Inflammatory macrophage treated with lipopolysaccharide for 1 hour (primary cell): ENCODE results near the gene FAM53B.

Source experiments
- DNase-seq, 2 donors: peaks; one replicate each; pipeline ENCODE4 v3.0.0-alpha.2; 2020 to 2022

The FAM53B gene

DNA sequence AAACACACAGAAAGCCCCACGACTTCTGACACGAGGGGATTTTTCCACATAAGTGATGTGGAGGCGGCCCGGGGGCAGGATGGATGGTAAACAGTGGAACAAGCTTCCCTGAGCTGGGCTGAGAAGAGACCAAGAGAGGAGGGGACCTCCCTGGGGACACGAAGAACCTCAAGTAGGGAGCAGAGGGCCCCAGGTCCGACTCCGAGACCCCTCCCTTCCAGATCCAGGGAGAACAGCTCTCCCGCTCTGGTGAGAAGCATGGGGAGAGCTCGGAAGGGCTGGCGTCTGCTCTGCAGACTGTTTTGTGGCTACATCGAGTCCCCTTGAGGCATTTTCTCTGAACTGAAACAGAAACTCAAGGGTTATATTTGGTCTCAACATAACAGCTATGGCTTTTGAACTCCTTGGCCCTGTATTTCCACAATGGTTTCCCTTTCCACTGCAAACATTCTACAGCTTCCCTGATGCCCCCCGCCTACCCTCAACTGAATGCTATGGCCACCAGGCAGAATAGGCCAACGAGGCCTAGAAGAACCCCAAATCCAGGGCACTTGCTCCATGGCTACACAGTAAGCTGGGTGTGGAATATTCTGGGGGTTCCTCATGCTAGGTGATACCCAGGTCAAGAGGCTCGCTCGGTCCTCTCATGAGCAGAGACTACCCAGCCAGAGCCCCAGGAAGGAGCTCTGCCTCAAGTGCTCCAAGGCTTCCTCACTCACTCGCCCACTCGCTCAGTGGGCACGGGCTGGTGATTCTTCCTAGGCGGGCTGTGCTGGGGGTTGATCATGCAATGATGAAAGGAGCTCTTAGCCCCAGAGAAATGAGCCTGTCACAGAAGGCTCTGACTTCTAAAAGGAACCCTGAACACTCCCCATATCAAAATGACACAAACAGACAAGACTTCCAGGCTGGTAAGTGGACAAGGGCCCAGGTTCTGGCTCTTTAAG lies 47.5 kb downstream of the FAM53B start:
- DNase-seq: peak in 1 of 2 donors; percentile 50

DNA sequence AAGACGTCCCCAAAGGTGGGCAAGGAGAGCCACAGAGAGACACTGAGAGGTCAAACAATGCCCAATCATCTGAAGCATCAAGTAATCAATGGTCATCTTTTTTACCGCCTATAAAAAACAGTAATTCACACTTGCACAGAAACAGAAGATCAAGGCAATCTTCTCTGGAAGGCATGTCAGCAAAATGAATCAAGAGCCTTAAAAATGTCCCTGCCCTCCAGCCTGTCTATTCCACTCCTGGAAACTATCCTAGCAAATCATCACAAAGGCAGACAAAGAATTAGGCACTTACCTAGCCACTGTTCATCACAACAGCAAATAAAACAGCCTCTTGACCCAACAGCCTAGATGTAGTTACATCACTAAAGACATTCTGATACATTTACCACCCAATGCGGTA lies 48.9 kb downstream of the FAM53B start:
- DNase-seq: no peak

DNA sequence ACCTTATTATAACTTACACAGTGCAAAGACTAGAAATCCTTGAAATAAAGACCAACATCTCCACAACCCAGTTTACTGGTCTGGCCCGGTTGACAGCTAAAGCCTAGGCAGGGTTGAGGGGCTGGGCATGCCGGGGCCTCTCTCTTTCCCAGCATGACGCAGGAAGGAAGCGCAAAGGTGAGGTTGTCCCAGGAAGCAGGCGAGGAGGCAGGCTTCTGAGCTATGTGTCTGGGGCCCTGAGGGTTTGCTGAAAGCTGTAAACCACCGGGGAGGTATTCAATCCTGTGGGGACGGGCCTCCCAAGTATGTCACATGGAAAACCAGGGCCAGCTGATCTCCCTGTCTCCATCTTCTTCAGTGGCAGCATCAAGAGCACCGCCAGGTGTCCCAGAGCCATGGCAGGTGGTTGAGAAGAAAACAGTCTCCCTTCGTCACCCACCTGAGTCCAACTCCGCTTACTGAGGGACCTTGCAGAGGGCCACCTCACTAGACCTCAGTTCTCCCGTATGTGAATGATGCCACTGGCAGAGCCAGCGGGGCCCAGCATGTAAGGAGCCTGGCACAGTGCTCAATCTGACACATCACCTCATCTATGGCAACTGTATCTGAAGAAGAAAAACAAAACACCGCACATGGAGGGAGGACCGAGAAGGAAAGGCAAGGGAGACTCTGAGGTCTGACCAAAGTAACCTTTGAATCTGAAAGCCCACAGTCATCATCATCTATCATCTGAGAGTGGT lies 49.5 kb downstream of the FAM53B start:
- DNase-seq: no peak

DNA sequence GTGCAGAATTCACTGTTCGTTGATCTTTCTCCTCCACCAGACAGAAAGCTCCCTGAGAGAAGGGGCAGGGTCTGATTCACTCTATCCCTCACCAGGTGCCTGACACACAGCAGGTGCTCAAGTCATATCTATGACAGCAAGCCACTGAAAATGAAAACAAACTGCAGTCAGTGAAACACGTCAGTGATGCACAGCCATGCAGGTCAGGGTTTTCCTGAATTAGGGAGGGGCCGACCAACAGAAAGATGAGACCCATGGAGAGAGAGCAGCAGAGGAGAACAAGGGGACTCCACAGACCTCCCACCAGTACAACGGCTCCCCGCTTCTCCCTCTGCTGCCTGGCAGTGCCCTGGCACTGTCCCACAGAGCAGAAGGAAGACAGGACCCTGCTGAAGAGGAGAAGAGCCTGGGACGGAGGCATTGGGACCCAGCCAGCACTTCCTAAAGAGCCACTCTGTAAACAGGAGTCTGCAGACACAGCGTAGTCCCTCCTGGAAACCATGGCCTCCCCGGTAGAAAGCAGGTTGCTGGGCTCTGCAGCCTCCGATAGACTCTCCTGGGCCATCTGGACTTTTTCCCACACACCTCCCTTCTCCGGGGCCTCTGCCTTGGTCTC lies 50.3 kb downstream of the FAM53B start:
- DNase-seq: no peak

DNA sequence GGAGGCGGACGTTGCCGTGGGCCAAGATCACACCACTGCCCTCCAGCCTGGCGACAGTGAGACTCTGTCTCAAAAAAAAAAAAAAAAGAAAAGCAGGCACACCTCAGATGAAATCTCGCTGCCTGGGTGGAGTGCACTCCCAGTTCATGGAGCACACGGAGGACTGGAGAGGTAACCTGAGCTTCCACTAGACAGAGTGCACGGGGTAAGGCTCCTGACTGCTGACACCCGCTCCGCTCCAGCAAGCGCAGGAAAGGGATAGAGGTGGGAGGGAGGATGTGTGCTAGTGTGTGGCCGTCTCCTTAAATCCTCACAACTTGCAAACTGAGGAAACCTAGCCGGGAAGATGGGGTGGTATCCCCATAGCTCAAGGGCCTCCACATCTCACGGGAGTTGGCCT lies 50.8 kb downstream of the FAM53B start:
- no peak for DNase-seq

DNA sequence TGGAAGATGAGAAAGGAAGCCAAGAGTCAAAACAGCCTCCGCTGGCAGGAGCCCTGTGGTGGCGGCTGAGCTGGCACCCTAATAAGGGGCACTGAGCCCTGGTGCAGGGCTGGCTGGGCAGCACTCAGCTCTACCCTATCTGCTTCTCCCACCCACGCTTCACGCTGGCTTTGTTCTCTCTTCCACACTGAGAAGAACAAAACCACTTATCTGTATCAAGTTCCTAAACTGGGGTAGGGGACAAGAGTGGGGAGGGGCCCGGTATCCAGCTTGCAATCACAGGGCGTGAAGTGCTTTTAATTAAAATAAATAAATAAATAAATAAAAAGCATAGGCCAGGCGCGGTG lies 52.1 kb downstream of the FAM53B start:
- no peak for DNase-seq

DNA sequence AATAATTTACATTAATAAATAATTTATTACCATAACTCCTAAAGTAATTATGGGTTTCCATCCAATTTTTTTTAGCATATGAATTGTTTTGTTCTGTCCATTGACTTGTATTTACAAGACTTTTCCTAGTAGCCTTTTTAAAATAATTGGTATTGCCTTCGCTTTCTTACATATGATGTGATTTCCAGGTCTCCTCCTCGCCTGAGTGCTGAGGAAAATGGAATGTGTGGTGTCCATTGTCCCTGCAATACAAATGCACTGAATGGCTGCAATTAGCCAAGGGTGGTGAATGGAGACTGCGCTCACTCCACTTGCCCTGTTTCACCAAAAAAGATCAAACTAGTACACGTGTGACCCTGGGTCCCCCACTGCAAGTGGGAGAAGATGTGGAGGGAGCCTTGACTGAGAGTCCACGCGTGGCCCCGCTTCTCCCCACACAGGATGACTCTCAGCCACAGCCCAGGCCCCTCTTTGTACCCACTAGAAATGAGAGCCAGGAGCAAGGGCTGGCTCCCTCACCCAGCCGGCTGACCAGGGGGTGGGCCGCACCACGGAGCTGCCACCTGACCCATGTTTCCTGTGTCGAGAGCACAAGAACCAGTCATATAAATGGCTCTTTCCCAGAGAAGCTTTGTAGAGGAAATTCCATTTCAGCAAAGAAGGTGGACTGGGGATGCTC lies 52.6 kb downstream of the FAM53B start:
- DNase-seq: no peak

DNA sequence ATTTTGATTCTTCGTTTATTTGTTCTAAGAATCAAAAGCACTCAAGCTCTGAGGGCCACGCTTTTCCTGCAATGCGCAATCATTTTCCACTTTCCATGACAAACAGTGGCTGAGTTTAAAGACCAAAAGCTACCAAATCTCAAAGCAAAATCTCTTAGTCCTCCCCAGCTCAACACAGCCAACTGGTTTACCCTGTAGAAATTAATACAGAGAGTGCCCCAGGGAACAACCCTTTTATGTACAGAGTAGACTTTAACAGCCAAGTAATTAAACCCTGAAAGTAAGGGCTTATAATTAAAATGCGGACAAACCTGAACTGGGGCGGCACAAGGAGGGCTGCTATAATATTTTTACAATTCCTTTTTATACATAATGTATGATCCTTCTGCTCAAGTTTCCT lies 53.2 kb downstream of the FAM53B start:
- DNase-seq: no peak

DNA sequence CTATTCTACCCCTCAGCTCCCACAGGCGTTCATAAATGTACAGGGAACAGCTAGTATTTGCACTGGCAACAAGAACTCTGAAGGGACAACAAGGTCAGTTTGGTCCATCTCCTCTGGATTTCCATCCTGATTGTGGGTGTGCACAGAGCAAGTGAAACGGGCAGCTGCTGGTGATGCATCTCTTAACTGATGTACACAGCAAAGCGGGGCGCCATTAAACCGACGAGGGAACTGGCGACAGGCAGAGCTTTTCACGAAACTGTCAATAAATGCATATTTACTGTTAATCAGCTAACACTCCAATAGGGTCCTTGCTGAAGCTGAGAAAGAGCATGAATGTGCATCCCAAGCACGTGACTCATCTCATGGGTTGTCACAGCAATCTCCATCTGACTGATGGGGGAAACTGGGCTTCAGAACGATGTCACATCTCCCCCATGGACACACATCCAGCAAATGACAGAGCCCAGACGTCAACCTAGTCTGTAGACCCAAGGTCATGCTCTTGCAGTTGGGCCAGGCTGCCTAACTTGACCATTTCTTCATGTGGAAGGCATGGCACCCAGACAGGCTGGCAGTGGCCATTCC lies 54.2 kb downstream of the FAM53B start:
- DNase-seq: no peak

DNA sequence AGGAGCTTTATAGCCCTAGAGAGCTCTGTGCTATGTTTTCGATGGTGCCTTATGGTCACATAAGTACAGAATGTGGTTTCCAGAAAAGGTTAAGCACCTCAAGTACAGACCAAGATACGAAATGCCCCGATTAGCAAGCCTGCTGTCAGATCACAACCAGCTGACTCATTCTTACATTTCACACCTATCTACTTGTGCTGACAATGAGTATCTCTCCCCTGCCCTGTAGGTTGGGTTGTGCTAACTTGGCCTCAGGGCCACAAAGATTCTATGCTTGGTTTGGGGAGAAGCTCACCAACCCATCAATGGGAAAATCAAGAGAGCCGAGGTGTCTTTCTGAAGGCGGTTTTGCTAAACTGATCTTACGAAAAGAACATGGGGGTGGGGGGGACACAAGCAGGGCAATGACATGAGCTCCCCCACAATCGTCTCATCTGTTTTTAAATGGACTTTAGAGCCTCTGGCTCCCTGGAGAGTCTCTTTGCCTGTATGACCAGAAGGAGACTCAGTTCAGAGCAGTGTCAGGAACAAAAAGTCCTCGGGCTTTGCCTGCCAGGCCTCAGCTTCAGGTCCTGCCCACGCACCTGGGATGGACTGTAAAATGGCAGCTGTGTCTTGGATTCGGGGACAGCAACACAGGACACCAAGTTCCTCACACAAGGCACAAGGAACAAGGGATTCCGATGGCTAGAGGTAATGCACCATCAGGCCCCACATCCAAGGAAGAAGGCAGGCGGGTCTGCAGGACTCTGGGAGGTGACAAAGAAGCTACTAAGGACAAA lies 55.1 kb downstream of the FAM53B start:
- no peak for DNase-seq

DNA sequence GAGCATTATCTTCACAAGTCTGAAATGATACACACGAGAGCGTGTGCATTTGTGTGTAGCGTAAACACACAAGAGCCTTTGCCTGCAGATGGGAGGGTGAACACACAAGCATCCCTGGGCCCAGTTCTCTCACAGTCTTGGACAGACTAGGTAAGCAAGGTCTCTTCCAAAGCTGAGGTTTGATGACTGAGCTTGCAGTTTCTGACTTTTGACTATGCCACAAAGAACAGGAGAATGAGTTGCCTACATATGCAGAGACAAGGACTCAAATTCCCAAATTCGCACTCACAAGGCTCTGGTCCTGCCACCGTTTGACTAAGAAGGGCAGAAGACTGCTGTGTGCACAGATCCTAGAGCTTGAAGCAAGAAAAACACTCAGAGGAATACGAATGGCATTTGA lies 55.8 kb downstream of the FAM53B start:
- no peak for DNase-seq

DNA sequence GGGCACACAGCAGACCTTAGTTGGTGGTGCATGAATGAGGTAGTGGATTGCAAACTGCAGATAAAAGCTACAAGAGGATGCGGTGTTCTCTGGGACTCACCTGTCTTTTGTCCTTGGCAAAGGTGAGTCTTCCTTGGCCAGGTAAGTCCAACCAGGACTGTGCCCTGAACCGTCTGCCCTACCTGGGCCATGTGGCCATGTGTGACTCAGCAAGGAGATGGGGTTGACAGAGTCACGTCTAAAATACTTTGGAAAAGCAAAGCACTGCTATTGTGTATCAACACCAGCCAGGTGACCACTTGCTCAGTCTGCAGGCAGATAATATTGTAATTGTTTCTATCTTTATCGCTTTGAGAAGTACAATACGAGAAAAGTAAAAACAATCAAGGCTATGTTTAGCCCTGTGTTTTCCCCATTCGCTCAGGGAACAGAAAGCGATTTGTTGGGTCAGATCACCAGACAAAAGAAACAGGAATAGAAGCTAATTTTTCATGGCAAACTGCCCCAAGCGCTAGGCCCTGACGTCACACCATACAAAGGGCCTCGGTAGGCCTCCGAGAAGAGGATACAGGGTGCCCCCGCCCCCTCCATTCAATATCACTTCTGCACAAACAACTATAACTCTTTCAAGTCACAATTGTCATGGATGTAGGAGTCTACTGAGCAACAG lies 57.3 kb downstream of the FAM53B start:
- peak; percentile 66 to 75 for DNase-seq

DNA sequence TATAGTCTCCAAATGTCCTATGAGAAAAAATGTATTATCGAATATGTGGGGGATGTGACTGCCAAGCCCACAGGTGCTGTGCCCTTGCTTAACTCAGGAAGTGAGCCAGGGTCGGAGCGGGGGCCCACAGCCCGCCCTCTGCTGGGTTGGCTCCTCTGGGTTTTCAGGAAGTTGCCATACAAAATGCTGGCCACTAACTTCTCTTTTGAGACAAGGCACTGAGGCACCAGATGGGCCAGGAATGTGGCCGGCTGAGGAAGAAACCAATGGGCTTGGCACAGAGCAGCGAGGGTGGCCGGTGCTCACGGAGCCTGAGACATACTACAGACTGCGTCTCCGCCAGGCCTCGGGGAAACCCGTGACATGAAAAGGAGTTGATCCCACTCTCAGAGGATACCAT lies 58.9 kb downstream of the FAM53B start:
- DNase-seq: peak; percentile 62 to 69

DNA sequence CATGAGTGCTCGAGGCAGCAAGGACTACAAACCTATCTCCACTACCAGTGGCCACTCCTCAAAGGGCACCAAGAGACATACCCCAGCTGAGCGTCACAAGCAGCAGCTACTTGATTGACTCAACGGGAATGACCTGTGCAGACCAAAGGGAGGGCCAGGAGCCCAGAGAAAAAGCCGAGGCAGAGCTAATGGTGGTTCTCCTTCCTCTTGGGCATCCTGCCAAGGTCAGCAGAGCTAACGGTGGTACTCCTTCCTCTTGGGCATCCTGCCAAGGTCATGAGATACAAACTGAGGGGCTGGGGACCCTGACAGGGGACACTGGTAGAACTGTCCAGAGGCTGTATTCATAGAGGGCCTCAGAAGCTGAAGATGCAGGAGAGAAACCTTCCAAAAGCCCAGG lies 60.4 kb downstream of the FAM53B start:
- DNase-seq: peak in 1 of 2 donors; percentile 34

DNA sequence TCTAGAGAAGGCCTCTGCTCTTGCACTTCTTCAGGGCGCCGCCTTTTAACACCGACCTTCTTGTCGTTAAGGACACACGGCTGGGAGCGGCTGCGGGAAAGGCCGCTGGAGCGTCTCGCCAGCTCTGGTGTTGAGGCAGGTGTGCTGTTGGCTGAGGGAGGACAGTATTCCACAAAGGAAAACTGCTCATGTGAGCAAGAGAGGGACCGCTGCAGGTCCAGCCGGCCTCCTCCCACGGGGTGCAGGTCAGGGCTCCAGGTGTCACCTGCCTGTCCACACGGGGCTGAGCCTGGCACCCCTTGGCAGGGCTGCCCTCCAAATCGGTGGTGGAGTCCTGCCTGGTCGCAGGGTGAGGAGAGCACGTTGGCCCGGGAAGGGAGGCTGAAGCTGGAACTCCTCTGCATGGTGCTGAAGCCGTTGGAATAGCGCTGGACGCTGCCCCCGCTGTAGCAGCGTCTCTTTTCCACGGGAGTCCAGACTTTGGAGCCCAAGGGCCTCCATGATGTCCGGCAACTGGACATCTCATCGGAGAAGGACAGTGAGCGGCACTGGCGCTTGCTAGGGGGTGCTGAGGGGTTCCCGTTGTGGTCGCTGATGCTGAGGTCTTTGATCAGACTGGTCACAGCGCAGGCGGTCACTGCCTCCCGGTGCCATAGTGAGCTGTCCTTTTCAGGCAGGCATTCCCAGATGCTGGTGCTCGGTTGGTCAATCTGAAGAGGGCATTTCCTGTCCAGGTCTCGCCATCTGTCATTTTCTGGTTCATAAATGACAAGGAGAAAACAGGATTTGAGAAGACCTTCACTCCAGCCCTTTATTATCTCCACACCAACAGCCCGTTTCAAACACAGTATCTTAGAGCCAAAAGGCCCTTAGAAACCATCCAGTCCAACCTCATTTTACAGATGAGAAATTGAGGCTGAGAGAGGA lies 62.3 kb downstream of the FAM53B start:
- DNase-seq: no peak

DNA sequence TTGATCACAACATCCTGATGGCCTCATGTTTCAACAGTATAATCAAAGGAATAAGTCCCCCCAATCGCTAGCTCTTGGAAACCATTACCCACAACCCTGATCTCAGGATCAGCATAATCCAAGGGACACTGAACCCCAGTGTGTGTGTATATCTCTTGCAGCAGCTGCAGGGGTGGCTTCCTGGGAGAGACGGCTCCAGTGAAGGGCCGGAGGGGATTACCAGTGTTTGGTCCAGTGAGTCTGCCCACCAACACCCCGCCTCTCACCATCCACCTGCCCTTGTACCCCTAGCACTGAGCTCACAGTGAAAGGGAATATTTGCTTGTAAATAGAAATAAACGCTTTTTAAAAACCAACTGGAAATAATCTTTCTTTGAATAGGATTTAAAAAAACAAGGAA lies 63.1 kb downstream of the FAM53B start:
- DNase-seq: no peak

DNA sequence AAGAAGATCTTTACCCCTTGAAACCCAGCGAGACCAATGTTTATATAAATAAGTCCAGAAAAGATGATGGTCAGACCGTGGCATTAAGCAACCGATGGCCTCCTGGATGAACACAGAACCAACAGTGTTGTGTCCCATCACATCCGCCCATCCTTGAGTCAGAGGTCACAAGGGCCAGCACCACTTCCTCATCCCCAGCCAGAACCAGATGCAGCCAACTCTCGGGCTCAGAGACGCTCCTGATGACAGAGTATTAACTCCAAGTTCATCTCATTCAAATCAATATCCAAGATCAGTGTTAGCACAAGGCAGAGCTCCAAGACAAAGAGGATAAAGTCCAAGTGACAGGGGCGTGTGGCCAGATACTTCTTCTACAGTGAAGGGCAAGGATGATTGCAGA lies 63.5 kb downstream of the FAM53B start:
- peak; percentile 88 to 90 for DNase-seq

DNA sequence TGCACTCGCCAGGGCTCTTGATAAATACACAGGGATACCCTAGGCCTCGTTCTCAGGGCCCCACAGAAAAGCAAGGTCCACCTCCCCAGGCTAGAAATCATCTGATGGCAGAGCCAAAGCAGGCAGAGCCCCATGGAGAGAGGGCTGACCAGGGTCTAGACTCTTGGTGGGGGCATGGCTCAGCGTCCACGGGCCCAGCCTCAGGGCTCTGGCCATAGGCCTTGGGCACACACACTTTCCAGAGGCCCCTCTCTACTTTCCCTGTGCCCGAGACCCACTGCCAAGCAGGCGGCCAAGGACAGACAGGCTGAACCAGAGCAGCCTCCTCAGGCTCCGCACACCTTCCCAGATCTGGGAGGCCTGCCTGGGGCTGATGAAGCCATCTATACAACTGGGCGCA lies 64.8 kb downstream of the FAM53B start:
- no peak for DNase-seq

DNA sequence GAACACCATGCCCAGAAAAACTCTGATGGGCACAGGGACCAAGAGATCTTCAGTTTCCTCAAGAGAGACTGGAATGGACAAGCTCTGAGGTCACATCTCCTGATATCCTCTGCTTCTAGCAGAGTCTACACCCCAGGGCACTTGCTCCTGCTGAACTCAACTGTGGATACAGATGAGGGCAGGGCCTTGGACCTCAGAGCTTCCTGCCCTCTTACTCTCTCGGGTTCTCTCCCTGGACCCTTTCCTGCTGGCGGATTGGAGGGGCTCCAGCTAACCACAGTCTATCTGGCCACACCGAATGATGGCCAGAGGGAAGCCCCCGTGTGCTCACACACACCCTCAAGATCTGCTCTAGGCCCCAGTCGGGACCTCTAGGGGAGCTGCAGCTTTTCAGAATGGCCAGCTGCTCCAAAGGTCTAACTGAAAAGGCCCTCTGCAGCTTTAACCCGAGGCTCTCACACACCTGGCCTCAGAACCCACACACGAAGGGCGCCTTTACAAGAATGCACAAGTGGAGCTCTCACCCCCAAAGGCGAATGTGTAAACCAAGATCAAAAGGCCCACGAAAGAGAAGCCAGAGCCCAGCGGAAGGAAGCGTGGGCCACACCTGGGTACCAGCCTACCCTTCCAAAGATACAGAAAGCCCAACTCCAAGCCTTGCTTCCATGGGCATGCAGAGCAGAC lies 65.5 kb downstream of the FAM53B start:
- DNase-seq: no peak
